ENCODE data around the gene PRPSAP1.

DNA sequence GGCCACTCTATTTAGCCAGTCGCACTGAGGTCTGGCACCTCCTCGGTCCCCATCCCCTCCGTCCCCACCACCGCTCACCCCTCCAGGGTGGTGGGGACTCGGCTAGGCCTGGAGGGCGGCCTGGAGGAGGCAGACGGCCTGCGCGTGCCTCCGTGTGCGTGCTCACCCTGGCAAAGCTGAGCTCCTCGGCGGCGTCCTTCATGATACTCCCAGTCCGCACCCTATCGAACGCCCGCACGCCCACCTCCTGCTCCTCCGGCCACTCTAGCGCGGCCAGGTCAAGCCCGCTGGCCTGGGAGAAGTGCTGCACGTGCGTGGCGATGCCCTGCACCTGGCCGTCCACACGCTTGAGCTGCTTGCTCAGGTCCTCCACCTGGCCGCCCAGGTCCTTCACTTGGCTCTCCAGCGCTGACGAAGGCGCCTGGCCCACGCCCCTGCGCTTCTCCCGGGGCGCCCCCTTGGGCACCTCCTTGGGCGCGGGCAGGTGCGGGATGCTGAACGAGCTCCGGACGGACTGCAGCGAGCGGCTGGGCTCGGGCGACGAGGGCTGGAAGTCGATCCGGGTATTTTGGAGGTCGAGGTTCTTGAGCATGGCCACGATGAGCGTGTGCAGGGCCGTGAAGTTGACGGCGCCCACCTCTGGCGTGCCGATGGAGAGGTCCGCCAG, 46.3 kb downstream of the PRPSAP1 start:
- TF ChIP-seq POLR2AphosphoS5 (IDR thresholded peaks at IDR 0.05; ENCODE audit: low read depth, low read length) (no peak), SIN3A (IDR thresholded peaks at IDR 0.05; ENCODE audit: borderline replicate concordance, insufficient read depth, low read length) (no peak)
